HL-60/S4 treated with phorbol 12-myristate 13-acetate at 8.2 ng/mL for 4 days and 3 days (cell line): ENCODE measurements around the gene BCL6.

Experiments used
- in situ Hi-C: fragments of 300-500 bp; cut with MboI; formaldehyde crosslinking; loops from 2 replicates; pipeline ENCODE4 v1.15.0; 2022; ENCODE audit warnings: low sequenced_read_pairs

BCL6 gene

DNA sequence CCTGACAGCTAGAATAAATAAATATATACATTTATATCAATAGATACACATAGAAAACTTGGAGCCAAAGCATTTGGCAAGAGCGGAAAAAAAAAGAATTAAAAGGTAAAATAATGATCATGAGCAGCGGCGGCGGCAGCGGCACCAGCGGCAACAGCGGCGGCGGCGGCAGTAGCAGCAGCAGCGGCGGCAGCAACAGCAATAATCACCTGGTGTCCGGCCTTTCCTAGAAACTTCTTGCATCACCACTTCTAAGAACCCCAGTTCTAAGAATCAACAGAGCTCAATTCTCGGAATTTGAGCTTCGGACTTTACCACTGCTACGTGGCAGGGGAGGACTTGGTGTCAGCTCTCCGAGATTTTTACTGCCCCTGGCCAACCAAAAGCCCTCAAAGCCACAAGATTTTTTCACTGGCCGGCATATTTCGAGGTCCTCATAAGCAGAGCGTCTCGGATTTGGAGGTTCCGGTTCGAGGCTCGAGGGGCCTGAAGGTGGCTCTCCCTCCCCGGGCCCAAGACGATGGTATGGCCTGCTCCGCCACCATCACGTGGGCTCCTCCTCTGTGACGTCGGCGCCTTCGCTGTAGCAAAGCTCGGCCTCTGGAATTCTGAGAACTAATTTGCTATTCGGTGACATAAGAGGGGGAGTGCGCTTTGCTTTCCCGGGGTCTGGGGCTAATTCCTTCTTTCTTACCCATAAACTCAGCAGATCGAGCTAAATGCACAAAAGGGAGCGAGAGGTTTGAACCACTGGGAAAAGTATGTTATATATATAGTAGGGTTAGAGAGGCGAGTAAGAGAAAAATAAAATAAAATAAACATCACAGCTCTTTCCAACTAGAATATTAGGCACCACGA is at the start of gene BCL6:
BCL6 (minus strand) TSS at position 268 of the 858 bp plus-strand sequence. CDS start 11,775 bp downstream, outside the sequence.
- in situ Hi-C loops: loop anchor here (25.0 kb wide), 4 partner anchors 667 to 1392 kb away; no protein-coding TSS in a partner anchor

DNA sequence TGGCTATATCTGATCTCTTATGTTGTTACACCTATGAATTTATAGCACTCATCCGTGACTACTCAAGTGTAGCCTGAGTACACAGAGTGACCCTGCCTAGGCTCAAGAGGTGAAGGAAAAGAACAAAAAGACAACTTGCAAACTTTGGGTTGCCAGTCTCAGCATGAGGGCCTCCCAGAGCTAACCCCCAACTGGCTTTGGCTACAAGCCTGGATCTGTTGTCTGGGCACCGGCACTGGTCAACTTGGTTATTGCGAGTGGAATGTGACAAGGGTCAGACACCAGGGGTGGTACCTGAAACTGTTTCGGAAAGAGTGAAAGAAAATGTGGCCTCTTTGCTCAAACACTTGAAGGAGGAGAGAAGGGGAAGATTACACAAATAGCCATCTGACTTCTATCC is 49.5 kb upstream of the BCL6 start:
- in situ Hi-C loops: no loop called here

DNA sequence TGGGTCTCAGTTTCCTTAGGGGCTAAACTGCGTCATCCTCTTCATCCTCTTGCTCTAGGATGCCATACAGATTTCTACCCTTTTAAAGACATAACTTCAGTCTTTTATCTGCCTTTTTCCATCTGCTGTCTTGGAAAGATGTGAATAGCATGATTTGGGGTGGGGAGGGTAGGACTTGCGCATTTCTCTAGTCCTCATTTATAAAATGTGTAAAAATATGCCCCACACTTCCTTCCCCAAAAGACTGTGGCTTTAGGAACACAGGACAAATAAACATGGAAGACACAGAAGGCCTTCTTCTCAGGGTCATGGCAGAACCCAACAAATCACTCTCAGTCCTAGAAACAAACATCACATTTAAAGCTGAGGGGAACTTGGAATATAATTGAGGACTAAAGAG is 48.4 kb upstream of the BCL6 start:
- in situ Hi-C loops: no loop called here

DNA sequence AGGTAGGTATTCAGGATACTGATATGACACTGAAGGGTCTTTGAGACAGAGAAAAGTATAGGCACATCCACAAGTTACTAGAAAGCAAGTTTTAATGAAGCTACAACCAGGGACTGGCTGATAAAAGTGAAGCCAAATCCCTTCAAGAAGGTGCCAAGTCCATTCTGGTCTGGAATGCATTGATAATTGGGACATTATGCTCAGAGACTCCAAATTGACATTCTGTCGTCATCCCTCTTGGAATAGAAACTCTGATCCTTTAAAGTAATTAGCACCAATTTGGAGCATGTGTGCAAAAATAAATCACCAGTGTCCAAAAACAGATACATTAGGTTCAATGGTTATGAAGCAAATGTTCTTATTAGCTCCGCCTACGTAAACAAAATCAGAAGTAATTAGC is 47.3 kb upstream of the BCL6 start:
- in situ Hi-C loops: no loop called here

DNA sequence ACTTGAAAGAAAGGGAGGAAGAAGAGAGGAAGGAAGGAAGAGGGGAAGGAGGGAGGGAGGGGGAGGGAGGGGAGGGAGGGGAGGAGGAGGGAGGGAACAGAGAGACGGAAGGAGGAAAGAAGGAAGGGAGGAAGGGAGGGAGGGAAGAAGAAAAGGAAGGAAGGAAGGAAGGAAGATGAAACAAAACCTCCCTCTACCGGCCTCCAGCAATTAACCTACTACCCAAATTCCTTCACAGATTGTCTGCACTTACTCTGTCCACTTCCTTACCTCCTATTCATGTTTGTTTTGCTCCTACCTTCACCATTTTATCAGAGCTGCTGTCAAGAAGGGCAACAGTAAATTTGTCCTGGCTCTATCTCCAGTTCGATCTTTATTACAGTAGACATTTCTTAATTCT is 44.6 kb upstream of the BCL6 start:
- in situ Hi-C loops: no loop called here

DNA sequence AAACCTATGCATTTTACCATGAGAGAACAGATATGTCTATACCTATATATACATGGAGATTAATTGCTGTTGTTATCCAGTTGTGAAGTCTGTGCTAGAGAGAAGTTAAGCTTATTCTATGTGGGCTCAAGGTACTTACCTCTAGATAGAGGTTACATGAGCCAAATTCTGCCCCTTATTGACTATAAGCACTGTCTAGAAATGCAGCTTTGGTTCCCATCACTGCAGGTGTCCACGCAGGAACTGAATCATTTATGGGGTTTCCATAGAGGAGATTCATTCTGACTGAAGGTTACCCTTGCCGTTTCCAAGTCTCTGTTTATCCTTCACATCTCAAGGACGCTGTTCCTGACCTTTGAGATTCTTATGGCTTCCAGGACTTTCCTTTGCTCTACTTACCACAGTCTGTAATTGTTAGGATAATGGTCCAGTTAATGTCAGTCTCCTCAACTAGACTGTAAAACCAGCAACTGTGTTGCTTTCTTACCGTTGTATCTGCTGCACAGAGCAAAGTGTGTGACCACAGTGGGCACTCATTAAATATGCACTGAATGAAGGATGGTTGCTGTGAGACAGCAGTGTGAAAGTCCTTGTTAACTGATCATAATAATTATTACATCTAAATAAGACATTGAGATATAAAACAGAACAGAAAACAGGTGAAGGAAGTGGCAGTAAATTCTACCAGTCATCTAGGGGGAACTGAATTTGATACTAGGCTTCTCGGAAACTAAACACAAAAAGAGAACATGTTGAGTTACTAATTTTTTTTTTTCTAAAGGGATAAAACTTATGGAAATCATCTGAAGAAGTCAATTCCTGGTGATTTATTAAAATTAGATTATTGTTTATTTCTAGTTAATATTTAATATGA is 44.0 kb upstream of the BCL6 start:
- in situ Hi-C loops: no loop called here

DNA sequence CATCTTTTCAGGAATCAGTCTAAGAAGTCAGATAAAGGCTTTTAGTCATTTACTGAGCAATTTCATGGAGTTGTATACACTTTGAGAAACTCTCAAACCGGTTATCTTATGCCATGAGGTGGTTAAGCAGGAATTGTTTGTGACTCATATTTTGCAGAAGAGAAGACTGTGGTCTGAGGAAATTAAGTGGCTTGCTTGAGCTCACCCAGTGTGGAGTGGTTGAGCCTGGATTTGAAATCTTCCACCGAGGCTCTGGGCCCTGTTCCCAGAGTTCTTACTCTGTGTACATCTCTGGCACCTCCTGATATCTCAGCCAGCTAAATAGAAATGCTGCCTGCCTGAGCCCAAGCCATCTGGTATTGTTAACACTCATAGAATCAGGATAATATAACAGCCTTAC is 37.8 kb upstream of the BCL6 start:
- in situ Hi-C loops: no loop called here

DNA sequence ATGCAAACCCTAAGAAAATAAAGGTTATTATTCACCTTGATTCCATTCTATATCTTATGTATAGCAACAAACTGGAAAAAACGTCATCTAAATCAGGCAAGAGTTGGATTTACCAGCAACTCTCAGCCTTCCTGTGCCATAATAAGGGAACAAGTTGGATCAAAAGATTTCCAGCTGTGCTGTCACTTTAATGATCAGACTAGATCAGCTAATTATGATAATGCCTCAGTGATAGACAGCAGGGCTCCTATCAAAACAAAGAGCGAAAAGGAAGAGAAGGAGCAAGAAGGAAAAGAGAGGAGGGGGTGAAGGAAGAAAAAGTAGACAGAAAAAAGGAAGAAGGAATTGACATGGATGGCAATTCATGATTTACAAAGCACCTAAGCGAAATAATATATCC is 36.7 kb upstream of the BCL6 start:
- in situ Hi-C loops: no loop called here

DNA sequence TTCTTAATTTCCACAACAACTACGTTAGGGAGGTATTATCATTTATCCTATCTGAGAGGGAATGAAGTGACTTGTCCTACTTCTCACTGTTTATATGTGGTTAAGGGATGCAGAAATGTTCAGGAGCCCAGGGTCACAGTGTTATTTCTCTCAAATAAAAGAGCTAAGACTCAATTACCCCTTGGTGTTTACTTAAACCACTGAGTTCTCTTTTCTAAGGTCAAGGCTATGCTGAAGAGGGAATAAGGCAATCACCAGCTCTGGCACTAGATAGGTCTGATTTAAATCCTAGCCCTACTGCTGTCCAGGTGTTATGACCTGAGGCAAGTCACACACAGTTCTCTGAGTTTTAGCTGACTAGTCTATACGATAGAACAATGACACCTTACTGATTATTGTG is 35.7 kb upstream of the BCL6 start:
- in situ Hi-C loops: no loop called here

DNA sequence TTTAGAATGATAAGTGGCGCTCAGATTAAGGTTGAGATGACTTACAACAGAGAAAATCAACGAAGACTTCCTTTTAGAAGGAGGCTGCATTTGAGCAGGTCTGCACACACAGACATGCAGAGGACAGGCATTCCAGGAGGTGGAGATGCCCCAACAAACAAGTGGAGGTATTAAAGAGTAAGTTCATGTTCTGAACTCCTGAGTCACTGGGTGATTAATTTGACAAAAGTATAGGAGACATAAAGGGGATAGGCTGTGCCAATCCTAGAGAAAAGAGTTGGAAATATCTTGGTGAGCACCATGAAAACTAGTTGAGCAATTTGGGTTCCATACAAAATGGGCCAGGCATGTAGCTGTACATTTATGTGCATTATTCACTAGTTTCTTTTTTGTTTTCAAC is 33.5 kb upstream of the BCL6 start:
- in situ Hi-C loops: no loop called here

DNA sequence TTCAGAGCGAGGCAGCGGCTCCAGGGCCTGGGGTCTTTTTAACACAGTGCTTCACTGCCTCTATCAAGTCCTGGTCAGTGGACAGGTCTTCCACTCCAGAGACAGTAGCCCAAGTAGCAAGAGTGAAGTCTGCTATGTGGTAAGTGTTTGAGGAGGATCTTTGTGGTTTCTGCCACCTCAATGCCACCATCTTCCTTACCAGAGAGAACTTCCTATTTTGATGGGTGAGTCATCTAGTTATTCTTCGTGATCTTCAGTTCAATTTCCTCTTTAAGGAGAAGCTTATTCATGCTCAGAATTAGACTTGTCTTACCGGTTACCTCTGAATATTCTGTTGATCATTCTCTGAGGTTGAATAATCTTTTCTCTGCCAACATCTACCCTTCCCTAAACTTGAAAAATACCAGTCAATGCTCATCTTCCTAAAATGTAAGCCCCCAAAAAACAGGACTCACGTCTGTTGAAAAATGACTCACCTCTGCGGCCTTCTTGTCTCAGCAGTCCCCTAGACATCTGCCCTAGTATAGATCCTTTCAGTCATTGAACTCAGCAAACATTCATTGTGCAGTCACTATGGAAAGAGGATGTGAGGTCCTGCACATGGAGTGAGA is 32.2 kb upstream of the BCL6 start:
- in situ Hi-C loops: no loop called here

DNA sequence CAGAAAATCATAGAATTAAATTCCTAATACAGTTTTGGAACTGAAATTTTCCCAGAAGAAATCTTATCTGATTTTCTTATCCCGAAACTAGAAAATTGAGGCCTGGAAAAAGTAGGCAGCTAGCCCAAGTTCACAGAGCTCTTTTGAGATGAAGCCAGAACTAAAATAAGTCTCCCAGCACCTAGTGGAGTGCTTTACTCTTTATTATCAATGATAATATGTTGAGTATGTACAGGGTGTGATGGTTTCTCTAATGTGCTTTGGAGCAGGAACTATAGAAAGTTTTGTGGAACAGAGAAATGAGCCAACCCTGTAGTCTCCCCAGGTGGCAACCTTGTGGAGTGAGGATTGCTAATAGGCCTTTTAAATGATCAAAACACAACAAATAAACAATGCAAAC is 30.3 kb upstream of the BCL6 start:
- in situ Hi-C loops: no loop called here

DNA sequence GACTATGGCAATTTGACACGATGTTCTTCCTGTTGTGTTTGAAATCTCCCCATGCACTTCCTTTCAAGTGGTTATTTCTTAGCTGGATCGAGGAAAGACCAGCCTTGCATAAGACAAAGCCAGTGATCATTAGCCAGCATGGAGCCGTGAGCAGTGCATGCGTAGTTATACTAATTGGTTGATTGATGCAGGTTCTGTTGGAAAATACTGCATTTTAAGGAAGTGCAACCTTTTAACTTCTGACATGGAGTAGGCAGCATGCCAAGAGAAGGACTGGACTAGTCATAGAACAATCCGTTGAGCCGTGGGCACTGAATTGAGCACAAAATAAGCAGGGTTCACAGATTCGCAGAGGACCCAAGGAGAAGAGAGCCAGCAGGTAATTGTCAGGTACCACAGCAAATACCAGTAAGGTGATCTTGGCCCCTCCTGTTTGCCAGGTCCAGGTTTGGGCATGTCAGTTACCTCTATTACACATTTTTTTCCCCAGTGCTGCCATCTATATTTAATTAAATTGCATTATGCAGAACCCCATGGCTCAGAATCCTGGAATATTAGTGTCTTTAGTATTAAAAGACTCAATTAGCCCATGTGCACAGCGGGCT is 29.0 kb upstream of the BCL6 start:
- in situ Hi-C loops: no loop called here

DNA sequence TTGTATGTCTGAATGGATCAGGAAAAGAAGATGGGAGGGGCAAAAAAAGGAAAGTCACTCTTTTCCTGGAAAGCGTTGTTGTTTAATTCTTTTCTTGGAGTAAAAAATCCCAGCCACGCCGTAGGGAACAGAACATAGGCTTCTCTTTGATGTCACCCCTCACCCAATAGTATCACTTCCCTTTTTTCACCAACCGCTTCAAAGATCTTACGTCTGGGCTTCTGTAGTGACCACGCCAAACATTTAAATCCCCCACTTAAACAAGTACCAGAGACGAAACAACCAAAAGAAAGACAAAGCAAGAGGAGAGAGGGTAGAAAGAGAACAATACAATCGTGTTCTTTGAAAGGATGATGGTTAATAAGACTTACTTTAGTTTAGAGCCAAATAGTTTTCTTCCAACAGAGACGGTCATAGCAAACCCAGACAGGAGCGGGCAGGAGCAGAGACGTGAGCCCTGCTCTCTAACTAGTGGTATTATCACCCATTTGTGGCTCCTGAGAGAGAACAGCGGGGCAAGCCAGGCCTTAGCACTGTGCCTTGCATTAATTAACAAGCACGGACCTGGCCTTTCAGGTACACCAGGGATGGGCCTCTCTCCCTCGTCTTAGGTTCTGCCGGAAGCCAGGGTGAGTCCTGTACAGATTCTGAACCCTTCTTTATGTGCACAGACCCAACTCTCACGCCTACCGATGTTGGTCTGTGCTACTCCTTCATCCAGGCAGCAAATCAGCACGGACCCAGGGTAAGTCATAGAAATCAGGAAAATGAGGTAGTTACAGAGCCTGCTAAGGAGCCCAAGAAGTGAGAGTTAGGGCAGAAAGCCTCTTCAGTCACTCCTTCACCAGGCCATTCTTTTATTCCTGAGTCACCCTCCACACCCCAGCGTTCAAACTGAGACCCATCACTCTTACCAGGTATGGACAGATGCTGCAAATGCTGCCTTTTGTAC is 28.2 kb upstream of the BCL6 start:
- in situ Hi-C loops: no loop called here

DNA sequence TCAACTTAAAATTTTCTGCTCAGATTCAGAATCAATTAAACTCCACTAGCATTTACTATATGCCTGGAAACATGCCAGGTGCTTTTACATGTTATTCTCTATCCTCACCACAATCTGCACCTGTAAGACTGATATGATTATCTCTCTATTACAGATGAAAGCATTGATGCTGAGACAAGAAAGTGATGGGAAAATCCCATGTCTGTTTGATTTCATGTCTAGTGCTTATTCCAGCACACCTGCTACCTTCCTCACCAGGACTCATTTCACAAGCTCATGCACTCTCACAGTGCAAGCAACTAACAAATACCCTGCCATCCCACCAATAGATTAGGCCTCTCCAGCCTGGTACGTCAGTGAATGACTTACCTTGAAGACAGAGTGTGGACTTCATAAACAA is 25.0 kb upstream of the BCL6 start:
- in situ Hi-C loops: no loop called here

DNA sequence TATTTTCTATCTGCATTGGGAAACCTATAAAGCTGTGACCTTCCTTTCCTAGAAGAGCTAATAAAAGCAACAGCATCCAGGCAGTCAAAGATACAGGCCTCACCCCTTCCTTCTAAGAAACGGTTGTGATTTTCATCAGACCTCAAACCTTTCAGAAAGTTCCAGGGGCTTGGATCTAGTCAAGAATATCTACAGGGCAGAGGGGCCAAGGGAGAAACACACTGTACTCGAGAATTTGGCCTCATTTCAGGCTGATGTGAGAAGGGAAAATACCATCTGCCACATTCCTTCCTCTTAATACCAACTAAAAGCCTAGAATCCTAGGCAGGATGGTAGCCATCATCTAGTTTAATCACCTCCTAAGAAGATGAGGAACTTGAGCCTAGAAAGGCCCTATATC is 24.5 kb upstream of the BCL6 start:
- in situ Hi-C loops: no loop called here

DNA sequence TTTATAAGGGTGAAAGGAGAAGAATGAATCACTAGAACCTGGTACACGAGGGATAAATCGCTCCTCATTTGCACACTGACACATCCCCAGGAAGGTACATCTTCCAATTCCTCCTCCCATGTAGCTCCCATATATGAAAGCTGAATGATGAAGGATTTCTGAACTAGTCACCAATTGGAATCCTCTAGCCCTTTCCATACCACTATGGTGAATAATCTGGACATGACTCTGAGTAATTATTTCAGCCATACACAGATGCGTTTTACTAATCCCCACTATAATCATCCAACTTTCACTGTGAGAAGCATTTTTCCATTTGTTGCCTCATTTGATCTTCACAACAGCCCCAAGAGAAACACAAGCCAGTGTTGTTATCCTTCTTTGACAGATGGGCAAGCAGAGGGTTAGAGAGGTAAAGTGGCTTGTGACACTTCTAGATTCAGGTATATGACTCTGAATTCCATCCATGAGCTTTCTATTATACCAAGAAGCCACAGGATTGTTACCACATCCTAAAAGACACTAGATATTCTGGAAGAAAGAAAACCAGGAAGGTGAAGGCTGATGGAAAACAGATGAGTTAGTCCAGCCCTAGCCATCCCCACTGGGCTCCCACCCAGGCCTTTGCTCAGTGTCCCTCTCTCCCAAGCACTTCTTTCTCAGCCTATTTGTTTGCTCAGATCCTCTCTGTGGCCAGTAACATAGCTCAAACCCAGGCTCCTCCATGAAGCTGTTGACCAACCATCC is 22.2 kb upstream of the BCL6 start:
- in situ Hi-C loops: no loop called here

DNA sequence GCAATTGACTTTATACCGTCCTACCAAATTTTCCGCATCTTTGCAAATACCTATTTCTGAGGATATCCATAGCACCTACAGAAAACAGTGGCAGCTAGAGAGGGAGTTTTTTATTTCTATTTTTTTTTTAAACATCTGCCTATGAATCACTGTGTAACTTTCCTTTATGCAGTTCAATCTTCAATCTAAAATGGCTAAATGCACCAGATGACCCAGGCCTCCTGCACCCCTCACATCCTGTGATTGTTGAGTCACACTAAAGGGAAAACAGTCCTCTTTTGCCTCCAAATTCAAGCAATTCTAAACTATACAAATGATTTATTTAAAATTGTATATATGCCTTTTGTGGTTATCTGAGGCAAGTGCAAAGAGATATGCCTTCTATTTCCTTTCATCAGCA is 20.1 kb upstream of the BCL6 start:
- in situ Hi-C loops: no loop called here
